H1 (cell line): ENCODE data around the gene NEK11. TPM values are rescaled to one million over a fixed set of nuclear protein-coding genes. Genes with fewer than 3 reads are reported as not detected.

Experiments used
- ASH2L ChIP-seq: fragments of 200-600, 300-600 bp; sonication (generic); IDR thresholded peaks from one replicate; pipeline ENCODE4 v1.7.1; 2017; ENCODE audit warnings: low read length
- BCL11A ChIP-seq, 2 experiments: IDR thresholded peaks; one replicate each; pipeline ENCODE4 v1.6.1; 2011; ENCODE audit warnings: low read depth in 2 of 2, low read length in 2 of 2, mild to moderate bottlenecking in 2 of 2
- CHD1 ChIP-seq: IDR thresholded peaks from 2 replicates; pipeline ENCODE4 v1.6.1; 2012; ENCODE audit warnings: low read depth, low read length, improper control_type of control experiment
- CHD2 ChIP-seq: IDR thresholded peaks from 2 replicates; pipeline ENCODE4 v1.6.1; 2012; ENCODE audit warnings: low read length, improper control_type of control experiment
- CTBP2 ChIP-seq: IDR thresholded peaks from 2 replicates; pipeline ENCODE4 v1.7.0; 2011; ENCODE audit warnings: borderline replicate concordance, mild to moderate bottlenecking, moderate library complexity, mixed read lengths, low read length; ENCODE audit not compliant: insufficient read depth, insufficient read length
- FOSL1 ChIP-seq: IDR thresholded peaks from 2 replicates; pipeline ENCODE4 v1.6.1; 2011; ENCODE audit warnings: mild to moderate bottlenecking, low read depth, low read length, moderate library complexity; ENCODE audit not compliant: insufficient read depth
- HDAC6 ChIP-seq: IDR thresholded peaks from one replicate; pipeline ENCODE4 v1.7.1; 2012; ENCODE audit warnings: low read depth, mild to moderate bottlenecking, inconsistent platforms, low read length, moderate library complexity
- JUN ChIP-seq: IDR thresholded peaks from 2 replicates; pipeline ENCODE4 v1.6.1; 2011; ENCODE audit warnings: low read depth, mild to moderate bottlenecking, improper control_type of control experiment, low read length
- KDM5A ChIP-seq: fragments of 200-600 bp; IDR thresholded peaks from 2 replicates; pipeline ENCODE4 v1.7.1; 2012; ENCODE audit warnings: mild to moderate bottlenecking, low read length, inconsistent platforms, mixed read lengths
- POLR2AphosphoS5 ChIP-seq: IDR thresholded peaks from 2 replicates; pipeline ENCODE4 v1.6.1; 2011; ENCODE audit warnings: low read depth, low read length
- YY1 ChIP-seq: IDR thresholded peaks from 2 replicates; pipeline ENCODE4 v1.6.1; 2011; ENCODE audit warnings: low read depth, mild to moderate bottlenecking, low read length
- ZNF274 ChIP-seq: IDR thresholded peaks from 2 replicates; pipeline ENCODE4 v1.7.0; 2012; ENCODE audit warnings: low read length, borderline replicate concordance; ENCODE audit errors: extremely low read depth
- polyA plus RNA-seq, 7 experiments: library from polyadenylated mRNA; depleted of rRNA in 3 of 7; stranded (reverse) in 5 of 7; unstranded in 2 of 7; fragments of >200 nt in 5 of 7; fragments of 200-250 nt in 2 of 7; gene quantifications; 1 replicate in 5 of 7; 2 replicates in 1 of 7; 4 replicates in 1 of 7; pipeline versions ENCODE4 v1.2.1 to v1.2.3, GENCODE V29; 2011 to 2013; ENCODE audit warnings: missing spikeins in 2 of 7, mixed read lengths in 2 of 7
- total RNA-seq: library from RNA; stranded (reverse); fragmentation: NEBNext Ultra II Directional; extraction: Animal tissue kit (Norgen Biotek cat#: 25700); gene quantifications from 2 replicates; pipeline ENCODE4 v1.2.1, GENCODE V29; 2021
- TF ChIP-seq, protein P1 (sequence below): fragments of 300-600 bp; sonication (generic); IDR thresholded peaks from 2 replicates; pipeline ENCODE4 v1.7.1; 2012; ENCODE audit warnings: low read length, moderate library complexity, mild to moderate bottlenecking, inconsistent platforms; ENCODE audit not compliant: insufficient replicate concordance

Gene NEK11
- total and polyA plus RNA-seq, 2 of the 8 experiments (the other 6 are each of a cell fraction or from before 2014, with no cell fraction given), result 0.60 TPM; not detected in 1

DNA sequence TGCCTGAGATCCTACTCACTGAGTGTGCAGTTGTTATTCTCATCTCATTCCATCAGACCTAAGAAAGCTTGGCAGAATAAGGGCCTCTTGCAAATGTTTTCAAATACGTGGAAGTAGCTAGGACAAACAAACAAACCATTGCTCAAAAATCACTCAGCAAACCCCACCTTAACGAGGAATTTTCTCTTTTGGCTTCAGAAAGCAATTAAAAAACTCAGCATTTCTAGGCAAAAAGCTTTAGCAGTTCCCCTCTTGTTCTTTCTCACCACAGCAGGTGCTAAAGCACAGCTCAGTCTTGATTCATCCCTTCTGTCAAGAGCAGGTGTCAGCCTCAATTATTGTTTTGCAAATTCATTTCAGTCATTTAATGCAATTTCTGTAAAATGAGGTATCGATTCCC lies 296.3 kb downstream of the NEK11 start (continued):
- TF ChIP-seq, protein P1, sequence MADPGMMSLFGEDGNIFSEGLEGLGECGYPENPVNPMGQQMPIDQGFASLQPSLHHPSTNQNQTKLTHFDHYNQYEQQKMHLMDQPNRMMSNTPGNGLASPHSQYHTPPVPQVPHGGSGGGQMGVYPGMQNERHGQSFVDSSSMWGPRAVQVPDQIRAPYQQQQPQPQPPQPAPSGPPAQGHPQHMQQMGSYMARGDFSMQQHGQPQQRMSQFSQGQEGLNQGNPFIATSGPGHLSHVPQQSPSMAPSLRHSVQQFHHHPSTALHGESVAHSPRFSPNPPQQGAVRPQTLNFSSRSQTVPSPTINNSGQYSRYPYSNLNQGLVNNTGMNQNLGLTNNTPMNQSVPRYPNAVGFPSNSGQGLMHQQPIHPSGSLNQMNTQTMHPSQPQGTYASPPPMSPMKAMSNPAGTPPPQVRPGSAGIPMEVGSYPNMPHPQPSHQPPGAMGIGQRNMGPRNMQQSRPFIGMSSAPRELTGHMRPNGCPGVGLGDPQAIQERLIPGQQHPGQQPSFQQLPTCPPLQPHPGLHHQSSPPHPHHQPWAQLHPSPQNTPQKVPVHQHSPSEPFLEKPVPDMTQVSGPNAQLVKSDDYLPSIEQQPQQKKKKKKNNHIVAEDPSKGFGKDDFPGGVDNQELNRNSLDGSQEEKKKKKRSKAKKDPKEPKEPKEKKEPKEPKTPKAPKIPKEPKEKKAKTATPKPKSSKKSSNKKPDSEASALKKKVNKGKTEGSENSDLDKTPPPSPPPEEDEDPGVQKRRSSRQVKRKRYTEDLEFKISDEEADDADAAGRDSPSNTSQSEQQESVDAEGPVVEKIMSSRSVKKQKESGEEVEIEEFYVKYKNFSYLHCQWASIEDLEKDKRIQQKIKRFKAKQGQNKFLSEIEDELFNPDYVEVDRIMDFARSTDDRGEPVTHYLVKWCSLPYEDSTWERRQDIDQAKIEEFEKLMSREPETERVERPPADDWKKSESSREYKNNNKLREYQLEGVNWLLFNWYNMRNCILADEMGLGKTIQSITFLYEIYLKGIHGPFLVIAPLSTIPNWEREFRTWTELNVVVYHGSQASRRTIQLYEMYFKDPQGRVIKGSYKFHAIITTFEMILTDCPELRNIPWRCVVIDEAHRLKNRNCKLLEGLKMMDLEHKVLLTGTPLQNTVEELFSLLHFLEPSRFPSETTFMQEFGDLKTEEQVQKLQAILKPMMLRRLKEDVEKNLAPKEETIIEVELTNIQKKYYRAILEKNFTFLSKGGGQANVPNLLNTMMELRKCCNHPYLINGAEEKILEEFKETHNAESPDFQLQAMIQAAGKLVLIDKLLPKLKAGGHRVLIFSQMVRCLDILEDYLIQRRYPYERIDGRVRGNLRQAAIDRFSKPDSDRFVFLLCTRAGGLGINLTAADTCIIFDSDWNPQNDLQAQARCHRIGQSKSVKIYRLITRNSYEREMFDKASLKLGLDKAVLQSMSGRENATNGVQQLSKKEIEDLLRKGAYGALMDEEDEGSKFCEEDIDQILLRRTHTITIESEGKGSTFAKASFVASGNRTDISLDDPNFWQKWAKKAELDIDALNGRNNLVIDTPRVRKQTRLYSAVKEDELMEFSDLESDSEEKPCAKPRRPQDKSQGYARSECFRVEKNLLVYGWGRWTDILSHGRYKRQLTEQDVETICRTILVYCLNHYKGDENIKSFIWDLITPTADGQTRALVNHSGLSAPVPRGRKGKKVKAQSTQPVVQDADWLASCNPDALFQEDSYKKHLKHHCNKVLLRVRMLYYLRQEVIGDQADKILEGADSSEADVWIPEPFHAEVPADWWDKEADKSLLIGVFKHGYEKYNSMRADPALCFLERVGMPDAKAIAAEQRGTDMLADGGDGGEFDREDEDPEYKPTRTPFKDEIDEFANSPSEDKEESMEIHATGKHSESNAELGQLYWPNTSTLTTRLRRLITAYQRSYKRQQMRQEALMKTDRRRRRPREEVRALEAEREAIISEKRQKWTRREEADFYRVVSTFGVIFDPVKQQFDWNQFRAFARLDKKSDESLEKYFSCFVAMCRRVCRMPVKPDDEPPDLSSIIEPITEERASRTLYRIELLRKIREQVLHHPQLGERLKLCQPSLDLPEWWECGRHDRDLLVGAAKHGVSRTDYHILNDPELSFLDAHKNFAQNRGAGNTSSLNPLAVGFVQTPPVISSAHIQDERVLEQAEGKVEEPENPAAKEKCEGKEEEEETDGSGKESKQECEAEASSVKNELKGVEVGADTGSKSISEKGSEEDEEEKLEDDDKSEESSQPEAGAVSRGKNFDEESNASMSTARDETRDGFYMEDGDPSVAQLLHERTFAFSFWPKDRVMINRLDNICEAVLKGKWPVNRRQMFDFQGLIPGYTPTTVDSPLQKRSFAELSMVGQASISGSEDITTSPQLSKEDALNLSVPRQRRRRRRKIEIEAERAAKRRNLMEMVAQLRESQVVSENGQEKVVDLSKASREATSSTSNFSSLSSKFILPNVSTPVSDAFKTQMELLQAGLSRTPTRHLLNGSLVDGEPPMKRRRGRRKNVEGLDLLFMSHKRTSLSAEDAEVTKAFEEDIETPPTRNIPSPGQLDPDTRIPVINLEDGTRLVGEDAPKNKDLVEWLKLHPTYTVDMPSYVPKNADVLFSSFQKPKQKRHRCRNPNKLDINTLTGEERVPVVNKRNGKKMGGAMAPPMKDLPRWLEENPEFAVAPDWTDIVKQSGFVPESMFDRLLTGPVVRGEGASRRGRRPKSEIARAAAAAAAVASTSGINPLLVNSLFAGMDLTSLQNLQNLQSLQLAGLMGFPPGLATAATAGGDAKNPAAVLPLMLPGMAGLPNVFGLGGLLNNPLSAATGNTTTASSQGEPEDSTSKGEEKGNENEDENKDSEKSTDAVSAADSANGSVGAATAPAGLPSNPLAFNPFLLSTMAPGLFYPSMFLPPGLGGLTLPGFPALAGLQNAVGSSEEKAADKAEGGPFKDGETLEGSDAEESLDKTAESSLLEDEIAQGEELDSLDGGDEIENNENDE, result no peak
- TF ChIP-seq YY1 (no peak), CHD2 (no peak), JUN (no peak), BCL11A (IDR thresholded peaks at IDR 0.05; ENCODE audit: low read depth in 2 of 2, low read length in 2 of 2) (no peak), KDM5A (no peak), CHD1 (no peak), CTBP2 (no peak), ZNF274 (no peak), POLR2AphosphoS5 (no peak), ASH2L (no peak), HDAC6 (no peak), FOSL1 (no peak)
